Measurements from ENCODE around the gene ANO9. TPM values are rescaled to one million over a fixed set of nuclear protein-coding genes. Genes with fewer than 3 reads are reported as not detected.

The ANO9 gene
- total and polyA plus RNA-seq, 2 experiments from 2014 or later = 9.0 to 10.2 TPM

- Histone ChIP-seq H3K4me3 (no peak overlapping the region), H3K79me2 (replicated peaks; ENCODE audit: insufficient read depth) (no peaks in the 10 kb centered on the region), H3K27me3 (ENCODE audit: insufficient read depth) (no peaks in the 10 kb centered on the region), H2AFZ (no peak overlapping the region), H3K27ac (ENCODE audit: low read depth) (no peak overlapping the region), H3K4me1 (ENCODE audit: insufficient read depth) (no peaks in the 10 kb centered on the region), H3K4me2 (no peak overlapping the region), H3K9me2 (ENCODE audit: insufficient read depth) (no peaks in the 10 kb centered on the region), H3F3A (replicated peaks; ENCODE audit: low read depth) (no peaks in the 10 kb centered on the region; the same call in 1 of the 2 replicates), H3K36me3 (ENCODE audit: insufficient read depth) (no peaks in the 10 kb centered on the region), H4K20me1 (replicated peaks; ENCODE audit: insufficient read depth) (no peaks in the 10 kb centered on the region)
- Mint-ChIP-seq H3K27me3 (ENCODE audit: insufficient read depth, low read depth, poor library complexity) (peaks cover 11% of the 10 kb centered on the region), H3K4me1 (no peaks in the 10 kb centered on the region; the same call in 2 of the 3 replicates), H3K9me3 (peaks cover 26% of the 10 kb centered on the region), H3K4me3 (no peak overlapping the region; the same call in 2 of the 3 replicates), H3K27ac (no peak overlapping the region), H3K36me3 (ENCODE audit: low read depth) (peaks cover 36% of the 10 kb centered on the region)
- no peak for TF ChIP-seq NANOG (IDR thresholded peaks at IDR 0.05; ENCODE audit: borderline replicate concordance)
- peak; percentile 38; the same call in 1 of the 2 replicates for TF ChIP-seq POLR2AphosphoS5 (IDR thresholded peaks at IDR 0.05; ENCODE audit: low read depth)
- no peak for TF ChIP-seq EZH2phosphoT487 (IDR thresholded peaks at IDR 0.05; ENCODE audit: unreplicated experiment)
- DNase-seq (ENCODE audit: low spot score) = no peak
- ATAC-seq = no peak
Observed at GRCh38 chr11:383431-383830, 58.4 kb downstream of the ANO9 start.

- H3K36me3 Mint-ChIP-seq (ENCODE audit: low read depth) = peaks cover 41% of the 10 kb centered on the region
- peaks cover 20% of the 10 kb centered on the region for H3K27me3 Mint-ChIP-seq (ENCODE audit: insufficient read depth, low read depth, poor library complexity)
- no peaks in the 10 kb centered on the region for H4K20me1 ChIP-seq (replicated peaks; ENCODE audit: insufficient read depth)
- no peaks in the 10 kb centered on the region for H3K4me1 ChIP-seq (ENCODE audit: insufficient read depth)
- no peak overlapping the region for H3K4me3 ChIP-seq
- H3K27ac Mint-ChIP-seq = no peak overlapping the region
- no peaks in the 10 kb centered on the region for H3K27me3 ChIP-seq (ENCODE audit: insufficient read depth)
- no peaks in the 10 kb centered on the region; the same call in 2 of the 3 replicates for H3K4me1 Mint-ChIP-seq
- H3K27ac ChIP-seq (ENCODE audit: low read depth) = no peak overlapping the region
- H3K9me2 ChIP-seq (ENCODE audit: insufficient read depth) = no peaks in the 10 kb centered on the region
- H3K4me3 Mint-ChIP-seq = no peak overlapping the region
- DNase-seq (ENCODE audit: low spot score) (no peak), ATAC-seq (no peak)
- no peaks in the 10 kb centered on the region; the same call in 1 of the 2 replicates for H3F3A ChIP-seq (replicated peaks; ENCODE audit: low read depth)
- no peaks in the 10 kb centered on the region for H3K36me3 ChIP-seq (ENCODE audit: insufficient read depth)
- no peak overlapping the region for H3K4me2 ChIP-seq
- no peak overlapping the region for H2AFZ ChIP-seq
- no peaks in the 10 kb centered on the region for H3K79me2 ChIP-seq (replicated peaks; ENCODE audit: insufficient read depth)
- peaks cover 15% of the 10 kb centered on the region for H3K9me3 Mint-ChIP-seq
- TF ChIP-seq CTCF (conservative IDR thresholded peaks at IDR 0.05; ENCODE audit: low read depth in 2 of 2) (no peak), JUNB (IDR thresholded peaks at IDR 0.05; ENCODE audit: unreplicated experiment) (no peak), CREB1 (CRISPR knock-in tag; IDR thresholded peaks at IDR 0.05; ENCODE audit: low read depth) (no peak), ZNF331 (CRISPR knock-in tag; IDR thresholded peaks at IDR 0.05; ENCODE audit: low read depth) (no peak), ZNF462 (CRISPR knock-in tag; IDR thresholded peaks at IDR 0.05) (no peak), NANOG (IDR thresholded peaks at IDR 0.05; ENCODE audit: borderline replicate concordance) (no peak), EZH2phosphoT487 (IDR thresholded peaks at IDR 0.05; ENCODE audit: unreplicated experiment) (no peak), ZNF114 (CRISPR knock-in tag; IDR thresholded peaks at IDR 0.05) (no peak), POLR2AphosphoS5 (IDR thresholded peaks at IDR 0.05; ENCODE audit: low read depth) (no peak), ETS1 (IDR thresholded peaks at IDR 0.05) (no peak), EZH2 (IDR thresholded peaks at IDR 0.05; ENCODE audit: low read depth, unreplicated experiment) (no peak)
Observed at GRCh38 chr11:382081-382629, 59.7 kb downstream of the ANO9 start.
